Uterus (tissue), 2 donors: ENCODE results near the gene ADIPOR2.

Experiments used
- POLR2A ChIP-seq, 2 donors: fragments of 450-650 bp; IDR thresholded peaks; one replicate each; pipeline ENCODE4 v1.6.1; 2016; ENCODE audit warnings: antibody characterized with exemption in 2 of 2, mild to moderate bottlenecking in 1 of 2, moderate library complexity in 1 of 2
- TF ChIP-seq, protein P1 (sequence below), 4 experiments: fragments of 200-600 bp in 2 of 4; fragments of 450-650 bp in 2 of 4; sonication (generic) in 2 of 4; IDR thresholded peaks; one replicate each; pipeline ENCODE4 v1.5.1; 2016 to 2019; ENCODE audit warnings: antibody characterized with exemption in 4 of 4, mild to moderate bottlenecking in 2 of 4, moderate library complexity in 1 of 4

DNA sequence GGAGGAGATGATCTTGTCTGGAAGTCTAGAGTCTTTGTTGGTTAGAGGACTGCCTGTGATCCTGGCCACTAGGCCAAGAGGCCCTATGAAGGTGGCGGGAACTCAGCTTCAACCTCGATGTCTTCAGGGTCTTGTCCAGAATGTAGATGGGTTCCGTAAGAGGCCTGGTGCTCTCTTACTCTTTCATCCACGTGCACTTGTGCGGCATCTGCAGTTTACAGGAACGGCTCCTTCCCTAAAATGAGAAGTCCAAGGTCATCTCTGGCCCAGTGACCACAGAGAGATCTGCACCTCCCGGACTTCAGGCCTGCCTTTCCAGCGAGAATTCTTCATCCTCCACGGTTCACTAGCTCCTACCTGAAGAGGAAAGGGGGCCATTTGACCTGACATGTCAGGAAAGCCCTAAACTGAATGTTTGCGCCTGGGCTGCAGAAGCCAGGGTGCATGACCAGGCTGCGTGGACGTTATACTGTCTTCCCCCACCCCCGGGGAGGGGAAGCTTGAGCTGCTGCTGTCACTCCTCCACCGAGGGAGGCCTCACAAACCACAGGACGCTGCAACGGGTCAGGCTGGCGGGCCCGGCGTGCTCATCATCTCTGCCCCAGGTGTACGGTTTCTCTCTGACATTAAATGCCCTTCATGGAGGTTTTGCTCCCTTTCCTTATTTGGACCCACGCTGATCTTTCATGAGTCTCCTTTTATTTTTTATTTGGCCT is 44.1 kb upstream of the ADIPOR2 start:
- TF ChIP-seq, protein P1, sequence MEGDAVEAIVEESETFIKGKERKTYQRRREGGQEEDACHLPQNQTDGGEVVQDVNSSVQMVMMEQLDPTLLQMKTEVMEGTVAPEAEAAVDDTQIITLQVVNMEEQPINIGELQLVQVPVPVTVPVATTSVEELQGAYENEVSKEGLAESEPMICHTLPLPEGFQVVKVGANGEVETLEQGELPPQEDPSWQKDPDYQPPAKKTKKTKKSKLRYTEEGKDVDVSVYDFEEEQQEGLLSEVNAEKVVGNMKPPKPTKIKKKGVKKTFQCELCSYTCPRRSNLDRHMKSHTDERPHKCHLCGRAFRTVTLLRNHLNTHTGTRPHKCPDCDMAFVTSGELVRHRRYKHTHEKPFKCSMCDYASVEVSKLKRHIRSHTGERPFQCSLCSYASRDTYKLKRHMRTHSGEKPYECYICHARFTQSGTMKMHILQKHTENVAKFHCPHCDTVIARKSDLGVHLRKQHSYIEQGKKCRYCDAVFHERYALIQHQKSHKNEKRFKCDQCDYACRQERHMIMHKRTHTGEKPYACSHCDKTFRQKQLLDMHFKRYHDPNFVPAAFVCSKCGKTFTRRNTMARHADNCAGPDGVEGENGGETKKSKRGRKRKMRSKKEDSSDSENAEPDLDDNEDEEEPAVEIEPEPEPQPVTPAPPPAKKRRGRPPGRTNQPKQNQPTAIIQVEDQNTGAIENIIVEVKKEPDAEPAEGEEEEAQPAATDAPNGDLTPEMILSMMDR (IDR thresholded peaks at IDR 0.05): no peak
- no peak for TF ChIP-seq POLR2A (IDR thresholded peaks at IDR 0.05)
